HepG2 (cell line): ENCODE measurements around the gene ALAS2. TPM values are rescaled to one million over a fixed set of nuclear protein-coding genes. Genes with fewer than 3 reads are reported as not detected.

ENCODE experiments used
- CREB1 ChIP-seq, 2 experiments: fragments of 450-650 bp in 1 of 2; IDR thresholded peaks; 2 replicates each; pipeline ENCODE4 v1.6.1; 2016 to 2017; ENCODE audit warnings: control low read depth in 1 of 2, mild to moderate bottlenecking in 1 of 2, missing compliant biosample characterization in 1 of 2, missing genetic modification characterization in 1 of 2
- CREM ChIP-seq, 2 experiments: sonication (generic) in 1 of 2; formaldehyde crosslinking in 1 of 2; IDR thresholded peaks; 2 replicates each; pipeline versions ENCODE4 v1.4.0 to v1.6.1; 2016 to 2020; ENCODE audit warnings: antibody characterized with exemption in 1 of 2, mild to moderate bottlenecking in 1 of 2, missing genetic modification reagents in 1 of 2
- FOXK2 ChIP-seq: fragments of 450-650 bp; IDR thresholded peaks from 2 replicates; pipeline ENCODE4 v1.6.1; 2016
- HDAC1 ChIP-seq: sonication (generic); formaldehyde crosslinking; IDR thresholded peaks from 2 replicates; pipeline ENCODE4 v1.5.1; 2020; ENCODE audit warnings: mild to moderate bottlenecking, missing genetic modification reagents
- HES4 ChIP-seq: sonication (generic); formaldehyde crosslinking; IDR thresholded peaks from 2 replicates; pipeline ENCODE4 v1.9.0; 2021; ENCODE audit warnings: mild to moderate bottlenecking, missing genetic modification reagents, borderline replicate concordance
- KLF6 ChIP-seq: IDR thresholded peaks from 2 replicates; pipeline ENCODE4 v1.8.0; 2016; ENCODE audit warnings: missing biosample characterization, missing genetic modification reagents
- MIER3 ChIP-seq: IDR thresholded peaks from 2 replicates; pipeline ENCODE4 v1.6.1; 2016; ENCODE audit warnings: missing compliant biosample characterization, borderline replicate concordance
- NFKB2 ChIP-seq: sonication (generic); formaldehyde crosslinking; IDR thresholded peaks from 2 replicates; pipeline ENCODE4 v1.4.0; 2020; ENCODE audit warnings: missing genetic modification reagents, borderline replicate concordance
- NR2C2 ChIP-seq: sonication (generic); formaldehyde crosslinking; IDR thresholded peaks from 2 replicates; pipeline ENCODE4 v1.4.0; 2020; ENCODE audit warnings: missing genetic modification reagents, mild to moderate bottlenecking, moderate library complexity, borderline replicate concordance
- PHF20 ChIP-seq: sonication (generic); formaldehyde crosslinking; IDR thresholded peaks from 2 replicates; pipeline ENCODE4 v1.5.0; 2020; ENCODE audit warnings: mild to moderate bottlenecking, missing genetic modification reagents
- ZBTB8A ChIP-seq: sonication (generic); formaldehyde crosslinking; IDR thresholded peaks from 2 replicates; pipeline ENCODE4 v1.4.0; 2020; ENCODE audit warnings: mild to moderate bottlenecking, low read depth, missing genetic modification reagents, borderline replicate concordance
- ZC3H13 ChIP-seq: sonication (generic); formaldehyde crosslinking; IDR thresholded peaks from 2 replicates; pipeline ENCODE4 v1.8.1; 2023; ENCODE audit warnings: mild to moderate bottlenecking, missing genetic modification reagents, moderate library complexity
- ZMYM4 ChIP-seq: sonication (generic); formaldehyde crosslinking; IDR thresholded peaks from 2 replicates; pipeline ENCODE4 v1.8.1; 2023; ENCODE audit warnings: mild to moderate bottlenecking, missing genetic modification reagents
- ZNF101 ChIP-seq: sonication (generic); formaldehyde crosslinking; IDR thresholded peaks from 2 replicates; pipeline ENCODE4 v1.4.0; 2020; ENCODE audit warnings: mild to moderate bottlenecking, low read depth, missing genetic modification reagents, borderline replicate concordance
- ZNF605 ChIP-seq: sonication (generic); formaldehyde crosslinking; IDR thresholded peaks from 2 replicates; pipeline ENCODE4 v1.8.0; 2022; ENCODE audit warnings: mild to moderate bottlenecking, missing genetic modification reagents
- polyA plus RNA-seq, 8 experiments: library from polyadenylated mRNA; depleted of rRNA in 3 of 8; stranded (reverse) in 7 of 8; unstranded in 1 of 8; fragments of >200 nt; fragmentation: Illumina TruSeq in 4 of 8; extraction: Trizol in 4 of 8; gene quantifications; 2 replicates each; pipeline versions ENCODE4 v1.2.1 to v1.2.3, GENCODE V29; 2011 to 2016; ENCODE audit warnings: low read depth in 4 of 8, missing spikeins in 1 of 8, mixed read lengths in 1 of 8; ENCODE audit not compliant: insufficient read depth in 1 of 8
- total RNA-seq, 5 experiments: library from RNA; depleted of rRNA; stranded (reverse); fragments of >200 nt; fragmentation: Illumina TruSeq; extraction: Trizol; gene quantifications; 2 replicates each; pipeline ENCODE4 v1.2.3, GENCODE V29; 2016; ENCODE audit warnings: low read depth in 1 of 5
- TF ChIP-seq, protein P1 (sequence below): sonication (generic); formaldehyde crosslinking; IDR thresholded peaks from 2 replicates; pipeline ENCODE4 v1.8.1; 2023; ENCODE audit warnings: mild to moderate bottlenecking, moderate library complexity, missing genetic modification reagents
- TF ChIP-seq, protein P2 (sequence below): sonication (generic); formaldehyde crosslinking; IDR thresholded peaks from 2 replicates; pipeline ENCODE4 v1.5.1; 2020; ENCODE audit warnings: mild to moderate bottlenecking, missing genetic modification reagents, moderate library complexity
- TF ChIP-seq, protein P3 (sequence below): sonication (generic); formaldehyde crosslinking; IDR thresholded peaks from 2 replicates; pipeline ENCODE4 v1.8.1; 2023; ENCODE audit warnings: mild to moderate bottlenecking, missing genetic modification reagents
- TF ChIP-seq, protein P4 (sequence below): sonication (generic); formaldehyde crosslinking; IDR thresholded peaks from 2 replicates; pipeline ENCODE4 v1.9.0; 2022; ENCODE audit warnings: missing genetic modification reagents, mild to moderate bottlenecking, borderline replicate concordance

ALAS2 gene
- total and polyA plus RNA-seq, 2 of the 13 experiments (the other 11 are each of a cell fraction or from before 2014, with no cell fraction given), result not detected

DNA sequence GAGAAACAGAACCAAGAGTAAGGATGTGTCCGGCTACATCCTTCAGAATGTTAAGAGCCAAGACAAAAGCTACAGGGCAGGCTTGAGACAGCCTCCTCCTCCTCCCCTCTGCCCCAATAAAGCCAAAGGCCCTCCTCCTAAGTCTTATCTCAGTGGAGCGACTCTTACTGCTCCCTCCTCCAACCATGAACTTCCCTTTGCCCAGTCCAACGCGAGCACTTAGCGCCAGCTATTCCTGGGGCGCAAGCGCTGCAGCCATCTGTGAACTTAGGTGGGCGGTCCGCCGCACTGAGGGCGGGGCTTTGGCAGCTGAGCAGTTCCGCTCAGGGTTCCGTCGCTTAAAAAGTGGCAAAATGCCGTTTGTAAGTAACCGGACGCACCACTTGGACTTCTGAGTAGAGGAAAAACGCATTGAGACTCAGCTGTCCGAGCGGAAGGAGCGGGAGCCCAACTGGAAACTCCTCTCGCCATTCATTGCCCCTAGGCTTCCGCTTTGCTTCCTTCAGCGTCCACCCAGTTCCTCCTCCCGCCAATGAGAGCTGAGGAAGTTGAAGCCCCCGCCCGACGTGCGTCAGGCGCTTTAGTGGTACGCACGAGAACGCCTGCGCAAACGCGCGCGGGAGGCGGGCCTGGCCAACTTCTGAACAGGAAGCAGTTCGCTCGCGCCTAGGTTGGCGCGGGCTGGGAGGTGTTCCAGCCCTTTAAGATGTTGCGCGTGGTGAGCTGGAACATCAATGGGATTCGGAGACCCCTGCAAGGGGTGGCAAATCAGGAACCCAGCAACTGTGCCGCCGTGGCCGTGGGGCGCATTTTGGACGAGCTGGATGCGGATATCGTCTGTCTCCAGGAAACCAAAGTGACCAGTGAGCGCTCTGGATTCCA lies 30.8 kb downstream of the ALAS2 start, which contains the start of gene APEX2 (continued):
- TF ChIP-seq ZC3H13 (CRISPR knock-in tag), result 0 out of 2 replicates have a peak, but pooled peaks have one; percentile 38
- TF ChIP-seq MIER3 (CRISPR knock-in tag), result peak; percentile 20; the same call in 1 of the 2 replicates
- TF ChIP-seq, protein P1, sequence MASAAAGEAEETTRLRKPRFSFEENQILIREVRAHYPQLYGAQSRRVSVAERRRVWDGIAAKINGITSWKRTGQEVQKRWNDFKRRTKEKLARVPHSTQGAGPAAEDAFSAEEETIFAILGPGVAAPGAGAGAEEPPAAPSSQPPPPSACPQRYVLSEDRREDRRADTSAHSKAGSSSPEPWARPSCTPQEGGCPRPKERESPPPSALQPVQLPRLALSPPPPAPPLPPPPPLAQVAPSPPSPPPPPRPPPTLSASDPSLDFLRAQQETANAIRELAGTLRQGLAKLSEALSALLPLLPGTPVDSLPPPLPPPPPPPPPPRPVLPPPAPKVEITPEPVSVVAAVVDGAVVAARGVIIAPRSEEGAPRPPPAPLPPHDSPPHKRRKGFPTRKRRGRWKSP, result peak; percentile 99
- TF ChIP-seq, protein P2, sequence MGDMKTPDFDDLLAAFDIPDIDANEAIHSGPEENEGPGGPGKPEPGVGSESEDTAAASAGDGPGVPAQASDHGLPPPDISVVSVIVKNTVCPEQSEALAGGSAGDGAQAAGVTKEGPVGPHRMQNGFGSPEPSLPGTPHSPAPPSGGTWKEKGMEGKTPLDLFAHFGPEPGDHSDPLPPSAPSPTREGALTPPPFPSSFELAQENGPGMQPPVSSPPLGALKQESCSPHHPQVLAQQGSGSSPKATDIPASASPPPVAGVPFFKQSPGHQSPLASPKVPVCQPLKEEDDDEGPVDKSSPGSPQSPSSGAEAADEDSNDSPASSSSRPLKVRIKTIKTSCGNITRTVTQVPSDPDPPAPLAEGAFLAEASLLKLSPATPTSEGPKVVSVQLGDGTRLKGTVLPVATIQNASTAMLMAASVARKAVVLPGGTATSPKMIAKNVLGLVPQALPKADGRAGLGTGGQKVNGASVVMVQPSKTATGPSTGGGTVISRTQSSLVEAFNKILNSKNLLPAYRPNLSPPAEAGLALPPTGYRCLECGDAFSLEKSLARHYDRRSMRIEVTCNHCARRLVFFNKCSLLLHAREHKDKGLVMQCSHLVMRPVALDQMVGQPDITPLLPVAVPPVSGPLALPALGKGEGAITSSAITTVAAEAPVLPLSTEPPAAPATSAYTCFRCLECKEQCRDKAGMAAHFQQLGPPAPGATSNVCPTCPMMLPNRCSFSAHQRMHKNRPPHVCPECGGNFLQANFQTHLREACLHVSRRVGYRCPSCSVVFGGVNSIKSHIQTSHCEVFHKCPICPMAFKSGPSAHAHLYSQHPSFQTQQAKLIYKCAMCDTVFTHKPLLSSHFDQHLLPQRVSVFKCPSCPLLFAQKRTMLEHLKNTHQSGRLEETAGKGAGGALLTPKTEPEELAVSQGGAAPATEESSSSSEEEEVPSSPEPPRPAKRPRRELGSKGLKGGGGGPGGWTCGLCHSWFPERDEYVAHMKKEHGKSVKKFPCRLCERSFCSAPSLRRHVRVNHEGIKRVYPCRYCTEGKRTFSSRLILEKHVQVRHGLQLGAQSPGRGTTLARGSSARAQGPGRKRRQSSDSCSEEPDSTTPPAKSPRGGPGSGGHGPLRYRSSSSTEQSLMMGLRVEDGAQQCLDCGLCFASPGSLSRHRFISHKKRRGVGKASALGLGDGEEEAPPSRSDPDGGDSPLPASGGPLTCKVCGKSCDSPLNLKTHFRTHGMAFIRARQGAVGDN (CRISPR knock-in tag), result peak; percentile 65
- TF ChIP-seq ZBTB8A (CRISPR knock-in tag), result no peak
- no peak for TF ChIP-seq FOXK2
- TF ChIP-seq, protein P3, sequence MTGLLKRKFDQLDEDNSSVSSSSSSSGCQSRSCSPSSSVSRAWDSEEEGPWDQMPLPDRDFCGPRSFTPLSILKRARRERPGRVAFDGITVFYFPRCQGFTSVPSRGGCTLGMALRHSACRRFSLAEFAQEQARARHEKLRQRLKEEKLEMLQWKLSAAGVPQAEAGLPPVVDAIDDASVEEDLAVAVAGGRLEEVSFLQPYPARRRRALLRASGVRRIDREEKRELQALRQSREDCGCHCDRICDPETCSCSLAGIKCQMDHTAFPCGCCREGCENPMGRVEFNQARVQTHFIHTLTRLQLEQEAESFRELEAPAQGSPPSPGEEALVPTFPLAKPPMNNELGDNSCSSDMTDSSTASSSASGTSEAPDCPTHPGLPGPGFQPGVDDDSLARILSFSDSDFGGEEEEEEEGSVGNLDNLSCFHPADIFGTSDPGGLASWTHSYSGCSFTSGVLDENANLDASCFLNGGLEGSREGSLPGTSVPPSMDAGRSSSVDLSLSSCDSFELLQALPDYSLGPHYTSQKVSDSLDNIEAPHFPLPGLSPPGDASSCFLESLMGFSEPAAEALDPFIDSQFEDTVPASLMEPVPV (CRISPR knock-in tag), result 0 out of 2 replicates have a peak, but pooled peaks have one; percentile 26
- no peak for TF ChIP-seq ZNF101
- TF ChIP-seq CREB1 (IDR thresholded peaks at IDR 0.05), result no peak
- TF ChIP-seq CREB1 (CRISPR knock-in tag; IDR thresholded peaks at IDR 0.05), result peak; percentile 82
- peak; percentile 89 for TF ChIP-seq NR2C2 (CRISPR knock-in tag)
- peak; percentile 57 for TF ChIP-seq ZMYM4 (CRISPR knock-in tag)
- TF ChIP-seq HDAC1 (CRISPR knock-in tag), result peak; percentile 72
- TF ChIP-seq, protein P4, sequence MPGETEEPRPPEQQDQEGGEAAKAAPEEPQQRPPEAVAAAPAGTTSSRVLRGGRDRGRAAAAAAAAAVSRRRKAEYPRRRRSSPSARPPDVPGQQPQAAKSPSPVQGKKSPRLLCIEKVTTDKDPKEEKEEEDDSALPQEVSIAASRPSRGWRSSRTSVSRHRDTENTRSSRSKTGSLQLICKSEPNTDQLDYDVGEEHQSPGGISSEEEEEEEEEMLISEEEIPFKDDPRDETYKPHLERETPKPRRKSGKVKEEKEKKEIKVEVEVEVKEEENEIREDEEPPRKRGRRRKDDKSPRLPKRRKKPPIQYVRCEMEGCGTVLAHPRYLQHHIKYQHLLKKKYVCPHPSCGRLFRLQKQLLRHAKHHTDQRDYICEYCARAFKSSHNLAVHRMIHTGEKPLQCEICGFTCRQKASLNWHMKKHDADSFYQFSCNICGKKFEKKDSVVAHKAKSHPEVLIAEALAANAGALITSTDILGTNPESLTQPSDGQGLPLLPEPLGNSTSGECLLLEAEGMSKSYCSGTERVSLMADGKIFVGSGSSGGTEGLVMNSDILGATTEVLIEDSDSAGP (CRISPR knock-in tag), result peak; percentile 66; the same call in 1 of the 2 replicates
- peak; percentile 67 for TF ChIP-seq CREM (IDR thresholded peaks at IDR 0.05)
- no peak for TF ChIP-seq CREM (CRISPR knock-in tag; IDR thresholded peaks at IDR 0.05)
- TF ChIP-seq HES4 (CRISPR knock-in tag), result no peak
- peak; percentile 81 for TF ChIP-seq PHF20 (CRISPR knock-in tag)
- peak; percentile 26; the same call in 1 of the 2 replicates for TF ChIP-seq NFKB2 (CRISPR knock-in tag)
- TF ChIP-seq ZNF605, result 0 out of 2 replicates have a peak, but pooled peaks have one; percentile 28
- TF ChIP-seq KLF6 (CRISPR knock-in tag), result no peak
